Ovary (tissue), 9 donors: ENCODE data around the gene TSPOAP1. TPM values are rescaled to one million over a fixed set of nuclear protein-coding genes. Genes with fewer than 3 reads are reported as not detected.

Experiments
- DNase-seq, 5 donors: peaks; one replicate each; pipeline ENCODE4 v3.0.0-alpha.2; 2019 to 2020
- H3K27ac ChIP-seq, 2 donors: fragments of 200-600 bp; one replicate each; pipeline versions ENCODE4 v1.5.1 to v1.8.0; 2019 to 2022
- H3K27me3 ChIP-seq: fragments of 200-600 bp; one replicate; pipeline ENCODE4 v1.8.0; 2022
- H3K36me3 ChIP-seq: fragments of 200-600 bp; sonication (generic); one replicate; pipeline ENCODE4 v1.5.1; 2019
- H3K4me1 ChIP-seq: one replicate; pipeline ENCODE4 v1.8.1; 2013; ENCODE audit warnings: mild to moderate bottlenecking, moderate library complexity; ENCODE audit not compliant: insufficient read depth
- H3K4me3 ChIP-seq: fragments of 200-600 bp; sonication (generic); one replicate; pipeline ENCODE4 v1.5.1; 2017
- H3K9me3 ChIP-seq, 2 donors: fragments of 200-600 bp in 1 of 2; sonication (generic) in 1 of 2; one replicate each; pipeline versions ENCODE4 v1.5.1 to v1.8.1; 2013 to 2019; ENCODE audit warnings: mild to moderate bottlenecking in 1 of 2, moderate library complexity in 1 of 2
- CTCF ChIP-seq, 3 donors: fragments of 450-650 bp in 2 of 3; fragments of 200-600 bp in 1 of 3; IDR thresholded peaks; one replicate each; pipeline versions ENCODE4 v1.5.1 to v1.8.0; 2016 to 2022; ENCODE audit warnings: antibody characterized with exemption in 3 of 3, mild to moderate bottlenecking in 1 of 3
- EP300 ChIP-seq: sonication (generic); formaldehyde crosslinking; IDR thresholded peaks from one replicate; pipeline ENCODE4 v1.6.1; 2017; ENCODE audit warnings: antibody characterized with exemption
- POLR2A ChIP-seq: fragments of 450-650 bp; IDR thresholded peaks from one replicate; pipeline ENCODE4 v1.6.1; 2017; ENCODE audit warnings: antibody characterized with exemption, mild to moderate bottlenecking, moderate library complexity
- WGBS, 3 donors: extraction: QIAGEN DNeasy Blood & Tissue Kit in 1 of 3; methylation state at CpG; one replicate each; pipeline versions ENCODE4 v1.1.5 to v1.1.7; 2013 to 2017; 5-methylcytosine and 5-hydroxymethylcytosine counted together
- intact Hi-C, 4 donors: fragments of 100-400 bp; cut with DNase I; formaldehyde crosslinking; loops; one replicate each; pipeline versions ENCODE4 v1.11.0 to v1.15.1; 2022 to 2023
- polyA plus RNA-seq, 2 donors: library from polyadenylated mRNA; stranded (reverse); fragments of 200-250 nt in 1 of 2; fragments of 350-450 nt in 1 of 2; fragmentation: Illumina TruSeq in 1 of 2; extraction: RNeasy Lipid Tissue Mini Kit (QIAGEN cat#74804) in 1 of 2; gene quantifications; one replicate each; pipeline ENCODE4 v1.2.3, GENCODE V29; 2013 to 2014
- total RNA-seq, 7 donors: library from RNA; depleted of rRNA in 2 of 7; stranded (reverse); fragments of >200 nt in 2 of 7; fragmentation: NEBNext Ultra II Directional in 3 of 7; extraction: Animal tissue kit (Norgen Biotek cat#: 25700) in 3 of 7; gene quantifications; one replicate each; pipeline versions ENCODE4 v1.1.0 to v1.2.4, GENCODE V29; 2016 to 2023
- donor health status: DM: no; HTN: no; CAD: no; lungs with moderate emphysema.
- donor health status: DM: no; HTN: no; CAD: no.
- donor health status: Bipolar disorder and iron deficiency.
- donor health status: DM: yes; HTN: yes; CAD: no.
- donor health status: DM: no; HTN: no; CAD: no.
- donor health status: DM: yes; HTN: yes; CAD: no.

The TSPOAP1 gene
- total and polyA plus RNA-seq, 9 donors, result 8.3 to 49.1 (median 37.5) TPM

GRCh38 chr17:58325289-58325726 is 3.3 kb downstream of the TSPOAP1 start:
- Histone ChIP-seq H3K9me3 (no peaks in the 10 kb centered on the region), H3K4me1 (peaks cover 8% of the 10 kb centered on the region), H3K36me3 (no peaks in the 10 kb centered on the region), H3K4me3 (peak overlapping the region; percentile 61), H3K27me3 (no peaks in the 10 kb centered on the region), H3K27ac (no peak overlapping the region)
- TF ChIP-seq POLR2A, result no peak
- no peak for TF ChIP-seq EP300
- no peak for TF ChIP-seq CTCF (IDR thresholded peaks at IDR 0.05)
- peak in 2 of 5 donors; percentile 40 to 47 for DNase-seq
- intact Hi-C loops, result no loop called here
- 70 to 78% (median 70%) methylated on average over 11 of the region's 11 CpGs for WGBS, 3 donors

GRCh38 chr17:58324409-58325288 is 3.9 kb downstream of the TSPOAP1 start:
- Histone ChIP-seq H3K36me3 (no peaks in the 10 kb centered on the region), H3K27ac (peak overlapping the region; percentile 46 to 67), H3K4me1 (peaks cover 8% of the 10 kb centered on the region), H3K9me3 (no peaks in the 10 kb centered on the region), H3K4me3 (peak overlapping the region; percentile 61), H3K27me3 (no peaks in the 10 kb centered on the region)
- TF ChIP-seq CTCF (IDR thresholded peaks at IDR 0.05) (no peak), POLR2A (no peak), EP300 (no peak)
- intact Hi-C loops, result no loop called here
- peak; percentile 47 to 82 (median 68) for DNase-seq
- WGBS, 3 donors, result 3 to 7% (median 3%) methylated on average over 43 to 66 of the region's 66 CpGs

- no peaks in the 10 kb centered on the region for H3K9me3 ChIP-seq
- H3K4me1 ChIP-seq, result peaks cover 8% of the 10 kb centered on the region
- peak overlapping the region; percentile 46 to 67 for H3K27ac ChIP-seq
- no peak for TF ChIP-seq POLR2A
- no peak for TF ChIP-seq CTCF (IDR thresholded peaks at IDR 0.05)
- no peak for TF ChIP-seq EP300
- peak overlapping the region; percentile 61 for H3K4me3 ChIP-seq
- H3K27me3 ChIP-seq, result no peaks in the 10 kb centered on the region
- WGBS, 3 donors, result 2 to 3% (median 3%) methylated on average over 13 of the region's 13 CpGs
- DNase-seq, result no peak
- H3K36me3 ChIP-seq, result no peaks in the 10 kb centered on the region
- intact Hi-C loops, result no loop called here
These were observed 4.6 kb downstream of the TSPOAP1 start for GRCh38 chr17:58324056-58324408.

- no peak for TF ChIP-seq CTCF (IDR thresholded peaks at IDR 0.05)
- TF ChIP-seq POLR2A, result no peak
- TF ChIP-seq EP300, result no peak
- H3K27me3 ChIP-seq, result no peaks in the 10 kb centered on the region
- no peak for DNase-seq
- H3K36me3 ChIP-seq, result no peaks in the 10 kb centered on the region
- intact Hi-C loops, result no loop called here
- WGBS, 3 donors, result 52 to 62% (median 53%) methylated on average over 8 of the region's 8 CpGs
- H3K27ac ChIP-seq, result peak overlapping the region in 1 of 2 donors; percentile 67
- H3K4me3 ChIP-seq, result peak overlapping the region; percentile 61
- peaks cover 8% of the 10 kb centered on the region for H3K4me1 ChIP-seq
- no peaks in the 10 kb centered on the region for H3K9me3 ChIP-seq
These were observed 5.1 kb downstream of the TSPOAP1 start for GRCh38 chr17:58323366-58324055.
